SJCRH30 (cell line): ENCODE results near the gene KRT1. TPM values are rescaled to one million over a fixed set of nuclear protein-coding genes. Genes with fewer than 3 reads are reported as not detected.

Experiments
- DNase-seq, 2 experiments: peaks; one replicate each; pipeline ENCODE4 v3.0.0-alpha.2; 2015 to 2020
- H3K27ac ChIP-seq: fragments of 250-450 bp; sonication (Bioruptor Pico); 2 replicates; pipeline ENCODE4 v1.5.1; 2020; ENCODE audit warnings: mild to moderate bottlenecking, moderate library complexity
- H3K27me3 ChIP-seq: fragments of 250-450 bp; sonication (Bioruptor Pico); 2 replicates; pipeline ENCODE4 v1.5.1; 2020; ENCODE audit warnings: mild to moderate bottlenecking, moderate library complexity
- H3K36me3 ChIP-seq: fragments of 250-450 bp; sonication (Bioruptor Pico); 2 replicates; pipeline ENCODE4 v1.5.1; 2020; ENCODE audit warnings: mild to moderate bottlenecking, moderate library complexity
- H3K4me1 ChIP-seq: fragments of 250-450 bp; sonication (Bioruptor Pico); 2 replicates; pipeline ENCODE4 v1.5.1; 2020; ENCODE audit warnings: mild to moderate bottlenecking, moderate library complexity
- H3K4me3 ChIP-seq: fragments of 250-450 bp; sonication (Bioruptor Pico); 2 replicates; pipeline ENCODE4 v1.5.1; 2020; ENCODE audit warnings: mild to moderate bottlenecking, moderate library complexity
- H3K9me3 ChIP-seq: fragments of 250-450 bp; sonication (Bioruptor Pico); replicated peaks from 2 replicates; pipeline ENCODE4 v1.5.1; 2020; ENCODE audit warnings: mild to moderate bottlenecking, moderate library complexity
- total RNA-seq: library from RNA; depleted of rRNA; stranded (reverse); fragments of >200 nt; shearing (Covaris generic); gene quantifications from 2 replicates; pipeline ENCODE4 v1.2.3, GENCODE V29; 2014

Gene KRT1
- total RNA-seq, 1 experiment from 2014 or later: not detected

DNA sequence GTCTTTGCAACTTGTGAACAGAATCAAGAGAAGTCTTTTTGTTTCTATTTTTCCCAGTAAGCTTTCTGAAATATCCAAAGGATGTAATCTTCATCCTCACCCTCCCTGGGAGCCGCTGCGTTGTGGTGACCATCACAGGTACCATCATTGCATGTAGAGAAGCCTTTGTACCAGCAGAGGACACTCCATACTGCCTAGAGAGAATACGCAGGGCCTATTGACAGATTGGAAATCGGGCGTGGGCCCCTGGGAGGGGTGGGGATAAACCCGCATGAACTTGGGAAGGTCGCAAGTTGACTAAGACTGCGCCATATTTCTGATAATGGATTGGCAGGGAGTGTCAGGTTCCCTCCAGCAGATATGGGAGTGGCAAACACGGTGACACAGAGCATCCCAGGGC, 12.7 kb downstream of the KRT1 start:
- no peaks in the 10 kb centered on the region for H3K36me3 ChIP-seq
- H3K9me3 ChIP-seq: no peaks in the 10 kb centered on the region
- H3K4me3 ChIP-seq: no peak overlapping the region
- no peaks in the 10 kb centered on the region for H3K4me1 ChIP-seq
- no peaks in the 10 kb centered on the region for H3K27me3 ChIP-seq
- no peak overlapping the region for H3K27ac ChIP-seq
- DNase-seq: no peak

DNA sequence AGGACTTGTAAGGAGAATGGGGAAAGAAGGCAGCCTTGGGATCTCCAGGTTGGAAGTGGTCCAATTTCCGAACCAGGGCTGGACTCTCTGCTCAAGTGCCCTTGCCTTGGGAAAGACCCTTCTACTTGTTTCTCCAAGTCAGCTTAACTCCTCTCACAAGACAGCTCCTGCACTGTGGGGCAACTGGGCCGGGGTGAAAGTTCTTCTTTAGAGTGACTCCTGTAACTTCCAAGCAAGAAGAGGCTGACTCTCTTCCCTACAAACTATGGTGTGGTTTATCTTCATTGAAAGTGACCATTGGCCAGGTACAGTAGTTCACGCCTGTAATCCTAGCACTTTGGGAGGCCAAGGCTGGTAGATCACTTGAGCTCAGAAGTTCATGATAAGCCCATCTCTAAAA, 13.7 kb downstream of the KRT1 start:
- no peak for DNase-seq
- no peaks in the 10 kb centered on the region for H3K27me3 ChIP-seq
- H3K36me3 ChIP-seq: no peaks in the 10 kb centered on the region
- no peaks in the 10 kb centered on the region for H3K9me3 ChIP-seq
- H3K4me1 ChIP-seq: no peaks in the 10 kb centered on the region
- no peak overlapping the region for H3K4me3 ChIP-seq
- no peak overlapping the region for H3K27ac ChIP-seq

DNA sequence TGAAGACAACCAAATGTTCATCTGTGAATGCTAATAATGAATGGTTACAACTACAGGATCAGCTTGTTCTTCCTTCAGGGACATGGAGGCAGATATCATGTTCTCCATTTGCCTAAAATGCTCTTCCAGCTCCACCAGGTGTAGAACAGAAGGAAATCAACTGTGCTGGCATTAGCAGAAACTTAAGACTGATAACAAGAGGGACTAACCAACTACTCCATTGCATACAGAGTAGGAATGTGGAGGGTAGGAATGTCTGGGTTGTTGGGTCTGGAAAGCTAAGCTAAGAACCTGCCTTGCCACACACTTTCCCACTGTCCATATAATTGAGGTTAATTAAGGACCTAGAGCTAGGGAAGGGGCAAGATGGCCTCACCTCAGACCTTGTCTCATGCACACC, 16.8 kb downstream of the KRT1 start:
- H3K27ac ChIP-seq: no peak overlapping the region
- no peaks in the 10 kb centered on the region for H3K4me1 ChIP-seq
- no peaks in the 10 kb centered on the region for H3K27me3 ChIP-seq
- no peak for DNase-seq
- H3K36me3 ChIP-seq: no peaks in the 10 kb centered on the region
- no peaks in the 10 kb centered on the region for H3K9me3 ChIP-seq
- H3K4me3 ChIP-seq: no peak overlapping the region

- H3K4me1 ChIP-seq: no peaks in the 10 kb centered on the region
- no peaks in the 10 kb centered on the region for H3K9me3 ChIP-seq
- no peaks in the 10 kb centered on the region for H3K27me3 ChIP-seq
- H3K27ac ChIP-seq: no peak overlapping the region
- no peak overlapping the region for H3K4me3 ChIP-seq
- H3K36me3 ChIP-seq: no peaks in the 10 kb centered on the region
- DNase-seq: no peak
Observed at GRCh38 chr12:52662918-52663229, 17.3 kb downstream of the KRT1 start.

DNA sequence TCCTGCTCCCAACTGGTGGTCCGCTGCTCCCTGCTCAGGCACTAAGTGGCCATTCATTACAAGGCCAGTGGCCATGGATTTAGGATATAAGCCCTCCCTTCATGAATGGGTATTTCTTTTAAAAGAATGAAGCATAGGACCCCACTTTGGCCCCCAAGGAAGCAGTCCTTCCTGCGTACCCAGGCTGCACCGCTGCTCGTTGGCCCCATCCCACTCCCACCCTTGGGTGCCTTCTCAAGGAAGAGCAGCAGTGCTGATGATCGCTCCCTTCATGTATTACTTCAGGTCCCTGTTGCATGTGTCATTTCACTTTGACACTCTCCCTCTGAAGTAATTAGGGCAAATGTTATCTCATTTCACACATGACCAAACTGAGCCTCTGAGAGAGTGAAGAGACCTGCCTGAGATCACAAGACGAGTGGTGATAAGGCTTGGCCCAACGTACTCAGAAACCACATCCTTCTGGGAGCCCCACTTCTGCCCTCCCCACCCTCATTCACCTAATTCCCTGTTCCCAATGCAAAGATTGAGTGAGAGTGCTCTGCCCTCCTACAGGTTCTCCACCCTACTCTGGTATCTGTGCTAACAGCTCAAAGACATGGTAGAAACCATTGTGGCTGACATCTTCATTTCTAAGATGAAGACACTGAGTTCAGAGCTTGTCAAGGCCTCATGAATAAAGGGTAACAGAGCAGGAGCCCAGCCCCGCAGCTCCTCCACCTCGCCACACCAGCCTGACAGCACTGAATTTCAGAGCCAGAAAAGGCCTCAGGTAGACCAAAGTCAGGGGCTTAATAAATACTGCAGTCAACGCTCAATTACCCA, 17.9 kb downstream of the KRT1 start:
- no peak for DNase-seq
- Histone ChIP-seq H3K4me3 (no peak overlapping the region), H3K9me3 (no peaks in the 10 kb centered on the region), H3K4me1 (no peaks in the 10 kb centered on the region), H3K36me3 (no peaks in the 10 kb centered on the region), H3K27ac (no peak overlapping the region), H3K27me3 (no peaks in the 10 kb centered on the region)

GRCh38 chr12:52661668-52662067, 18.5 kb downstream of the KRT1 start:
- Histone ChIP-seq H3K27ac (no peak overlapping the region), H3K27me3 (no peaks in the 10 kb centered on the region)

DNA sequence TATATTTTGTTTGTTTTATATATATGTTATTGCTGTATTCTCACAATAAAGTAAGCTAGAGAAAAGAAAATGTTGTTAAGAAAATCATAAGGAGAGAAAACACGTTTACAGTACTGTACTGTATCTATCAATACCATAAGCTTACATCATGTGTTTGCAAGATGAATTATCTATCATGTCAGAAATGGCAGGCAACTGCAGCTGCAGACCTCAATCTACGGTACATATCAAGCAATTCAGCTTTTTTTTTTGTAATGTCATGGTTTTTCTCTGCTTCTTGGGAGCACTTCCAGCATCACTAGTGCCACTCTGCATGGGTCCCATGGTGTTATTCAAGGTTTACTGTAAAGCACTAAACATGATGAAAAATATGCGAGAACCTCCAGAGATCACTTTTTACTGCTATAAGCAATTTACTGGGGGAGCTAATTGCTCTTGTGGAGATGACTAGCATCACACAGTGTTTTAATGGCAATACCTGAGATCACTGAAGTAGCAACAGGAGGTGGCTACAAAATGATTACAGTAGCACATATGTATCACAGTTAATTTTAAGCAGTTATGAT, 19.2 kb downstream of the KRT1 start:
- Histone ChIP-seq H3K4me3 (no peak overlapping the region), H3K27ac (no peak overlapping the region), H3K4me1 (no peaks in the 10 kb centered on the region), H3K9me3 (no peaks in the 10 kb centered on the region), H3K27me3 (no peaks in the 10 kb centered on the region), H3K36me3 (no peaks in the 10 kb centered on the region)
- DNase-seq: no peak

More at GRCh38 chr12:52661668-52662067, 18.5 kb downstream of the KRT1 start:
- no peaks in the 10 kb centered on the region for H3K36me3 ChIP-seq
- DNase-seq: no peak
- H3K4me3 ChIP-seq: no peak overlapping the region
- H3K9me3 ChIP-seq: no peaks in the 10 kb centered on the region
- H3K4me1 ChIP-seq: no peaks in the 10 kb centered on the region

DNA sequence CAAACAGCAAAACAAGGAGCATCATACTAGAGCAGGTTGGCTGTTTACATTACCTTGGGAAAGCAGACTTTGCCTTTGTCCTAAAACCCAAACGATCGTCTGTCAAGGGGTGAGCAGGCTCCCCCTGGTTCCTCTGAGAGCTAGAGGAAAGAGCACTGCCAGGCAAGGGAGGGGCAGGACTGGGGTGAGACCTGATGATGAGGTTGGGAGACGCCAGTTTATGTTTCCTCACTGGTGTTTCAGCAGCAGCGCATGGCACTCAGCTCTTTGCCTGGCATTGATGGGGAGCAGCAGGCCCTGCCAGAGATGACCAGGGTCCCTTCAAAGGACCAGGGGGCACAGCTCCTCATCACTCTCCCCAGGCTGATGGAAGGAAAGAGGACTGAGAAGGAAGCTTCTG, 20.3 kb downstream of the KRT1 start:
- Histone ChIP-seq H3K9me3 (no peaks in the 10 kb centered on the region), H3K4me1 (no peaks in the 10 kb centered on the region), H3K36me3 (no peaks in the 10 kb centered on the region), H3K27me3 (peaks cover 4% of the 10 kb centered on the region; the same call in 1 of the 2 replicates), H3K4me3 (no peak overlapping the region), H3K27ac (no peak overlapping the region)
- no peak for DNase-seq

DNA sequence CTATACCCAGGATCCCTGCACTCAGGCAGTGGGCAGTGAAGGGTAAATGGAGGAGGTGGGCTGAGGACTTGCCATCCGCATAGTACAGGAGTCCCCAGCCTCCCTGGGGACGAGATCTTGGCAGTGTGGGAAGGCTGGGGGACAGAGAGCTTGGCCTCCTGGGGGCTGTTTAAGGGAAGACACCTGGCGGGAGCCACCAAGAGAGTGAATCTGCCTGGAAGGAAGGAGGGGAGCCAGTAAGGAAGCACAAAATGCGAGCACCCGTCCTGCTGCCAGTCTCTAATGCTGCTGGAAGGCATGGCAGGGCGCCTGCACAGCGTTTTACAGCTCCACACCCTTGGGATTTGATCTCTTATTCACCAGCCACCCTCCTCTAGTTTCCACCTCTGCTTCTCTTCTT, 20.8 kb downstream of the KRT1 start:
- H3K27ac ChIP-seq: no peak overlapping the region
- no peak for DNase-seq
- H3K4me1 ChIP-seq: no peaks in the 10 kb centered on the region
- H3K9me3 ChIP-seq: no peaks in the 10 kb centered on the region
- H3K27me3 ChIP-seq: peaks cover 4% of the 10 kb centered on the region; the same call in 1 of the 2 replicates
- H3K36me3 ChIP-seq: no peaks in the 10 kb centered on the region
- no peak overlapping the region for H3K4me3 ChIP-seq

DNA sequence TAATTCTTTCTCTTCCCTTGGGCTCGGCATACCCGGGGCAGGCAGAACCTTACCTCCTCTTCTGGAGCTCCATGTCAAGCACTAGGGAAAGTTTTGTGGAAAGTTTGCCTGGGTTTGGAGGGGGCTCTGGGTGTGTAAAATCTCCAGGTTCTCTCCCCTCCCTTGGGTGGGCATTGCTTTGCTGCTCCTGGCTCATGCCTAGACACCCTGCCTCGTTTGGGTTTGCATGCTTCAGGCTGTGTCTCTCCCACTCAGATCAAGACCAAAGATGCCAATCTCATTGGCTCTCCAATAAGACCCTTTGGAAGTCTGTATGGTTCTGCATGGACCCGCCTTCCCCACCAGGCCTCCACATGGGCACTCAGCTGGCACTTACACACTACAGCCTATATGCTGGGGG, 22.0 kb downstream of the KRT1 start:
- H3K4me1 ChIP-seq: no peaks in the 10 kb centered on the region
- peaks cover 4% of the 10 kb centered on the region; the same call in 1 of the 2 replicates for H3K27me3 ChIP-seq
- H3K9me3 ChIP-seq: no peaks in the 10 kb centered on the region

DNA sequence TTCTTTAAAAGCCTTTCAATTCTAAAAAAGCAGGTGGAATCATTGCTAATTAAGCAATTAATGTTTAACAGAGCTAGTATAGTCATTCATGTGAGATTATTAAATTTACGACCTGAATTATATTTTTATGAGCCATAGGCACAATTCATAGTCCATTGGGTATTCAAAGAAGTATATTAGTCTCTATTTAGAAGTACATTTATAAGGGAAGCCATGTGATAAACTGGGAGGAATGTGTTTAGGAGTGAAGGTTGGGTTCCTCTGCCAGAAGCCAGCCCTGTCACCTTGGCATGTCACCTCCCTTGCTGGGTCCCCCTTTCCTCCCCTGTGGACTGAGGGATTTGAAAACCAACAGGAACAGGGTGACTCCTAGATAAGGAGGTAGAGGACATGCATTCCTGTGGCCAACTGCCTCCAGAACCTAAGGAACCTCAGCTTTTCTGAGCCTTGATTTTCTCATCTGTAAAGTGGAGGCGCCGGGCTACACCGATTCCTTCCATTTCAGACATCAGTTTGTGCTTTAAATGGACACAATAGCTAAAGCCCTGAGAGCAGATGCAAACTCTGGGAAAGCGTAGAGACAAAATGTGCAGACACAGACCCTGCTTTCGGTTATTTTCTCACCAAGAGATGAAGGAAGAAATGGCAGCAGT, 22.8 kb downstream of the KRT1 start:
- H3K27ac ChIP-seq: no peak overlapping the region
- no peaks in the 10 kb centered on the region for H3K4me1 ChIP-seq
- no peak overlapping the region for H3K4me3 ChIP-seq
- peaks cover 4% of the 10 kb centered on the region; the same call in 1 of the 2 replicates for H3K27me3 ChIP-seq
- H3K36me3 ChIP-seq: no peaks in the 10 kb centered on the region
- H3K9me3 ChIP-seq: no peaks in the 10 kb centered on the region
- no peak for DNase-seq

More for the DNA sequence above, 22.0 kb downstream of the KRT1 start:
- Histone ChIP-seq H3K27ac (no peak overlapping the region), H3K4me3 (no peak overlapping the region), H3K36me3 (no peaks in the 10 kb centered on the region)
- DNase-seq: no peak

DNA sequence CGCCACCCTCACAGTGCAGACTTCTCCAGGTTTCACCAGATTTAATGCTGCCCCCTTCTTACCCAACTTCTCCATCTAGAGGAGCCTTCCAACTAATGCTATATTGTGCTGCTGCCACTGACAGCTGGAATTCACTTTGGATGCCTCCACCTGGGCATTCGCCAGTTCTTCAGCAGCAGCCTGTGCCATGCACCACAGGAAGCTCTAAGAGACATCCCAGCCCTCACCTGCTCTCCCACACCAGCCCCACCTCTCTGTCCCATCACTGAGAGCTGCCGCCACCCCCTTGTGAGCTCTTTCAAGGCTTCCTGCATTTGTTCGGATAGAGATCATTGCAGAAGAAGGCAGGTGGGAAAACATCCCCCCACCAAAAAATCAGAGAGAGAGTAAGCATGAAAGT, 23.6 kb downstream of the KRT1 start:
- no peak for DNase-seq
- Histone ChIP-seq H3K4me1 (no peaks in the 10 kb centered on the region), H3K4me3 (no peak overlapping the region), H3K27ac (no peak overlapping the region), H3K27me3 (peaks cover 4% of the 10 kb centered on the region; the same call in 1 of the 2 replicates), H3K9me3 (no peaks in the 10 kb centered on the region), H3K36me3 (no peaks in the 10 kb centered on the region)

GRCh38 chr12:52655720-52656124, 24.5 kb downstream of the KRT1 start:
- H3K9me3 ChIP-seq: no peaks in the 10 kb centered on the region
- no peak for DNase-seq
- H3K36me3 ChIP-seq: no peaks in the 10 kb centered on the region
- no peak overlapping the region for H3K27ac ChIP-seq
- H3K4me1 ChIP-seq: no peaks in the 10 kb centered on the region
- H3K4me3 ChIP-seq: no peak overlapping the region
- H3K27me3 ChIP-seq: peaks cover 4% of the 10 kb centered on the region; the same call in 1 of the 2 replicates

GRCh38 chr12:52655251-52655650, 25.0 kb downstream of the KRT1 start:
- peaks cover 4% of the 10 kb centered on the region; the same call in 1 of the 2 replicates for H3K27me3 ChIP-seq

GRCh38 chr12:52651726-52652261, 28.4 kb downstream of the KRT1 start, which contains the start of gene KRT2:
Gene KRT2 (minus strand): TSS chr12:52652211. CDS start chr12:52652142, 69 bp downstream.
- Histone ChIP-seq H3K4me1 (no peaks in the 10 kb centered on the region), H3K27ac (no peak within 1 kb of the TSS)

More at GRCh38 chr12:52655251-52655650, 25.0 kb downstream of the KRT1 start:
- H3K27ac ChIP-seq: no peak overlapping the region
- H3K4me1 ChIP-seq: no peaks in the 10 kb centered on the region
- no peaks in the 10 kb centered on the region for H3K9me3 ChIP-seq
- no peak for DNase-seq
- H3K36me3 ChIP-seq: no peaks in the 10 kb centered on the region
- H3K4me3 ChIP-seq: no peak overlapping the region

More at GRCh38 chr12:52651726-52652261, 28.4 kb downstream of the KRT1 start, which contains the start of gene KRT2:
- H3K9me3 ChIP-seq: no peaks in the 10 kb centered on the region
- DNase-seq: no peak
- H3K4me3 ChIP-seq: no peak within 1 kb of the TSS
- H3K27me3 ChIP-seq: peaks cover 9% of the 10 kb centered on the region; the same call in 1 of the 2 replicates
- H3K36me3 ChIP-seq: no peaks in the 10 kb centered on the region
